K562 (cell line): Measurements from ENCODE around the gene ST7. TPM values are rescaled to one million over a fixed set of nuclear protein-coding genes. Genes with fewer than 3 reads are reported as not detected.

Source experiments
- ADNP ChIP-seq: fragments of 200-800 bp; sonication (Bioruptor generic); IDR thresholded peaks from 2 replicates; pipeline ENCODE4 v1.6.1; 2016; ENCODE audit warnings: missing genetic modification characterization, missing compliant biosample characterization
- ATF1 ChIP-seq, 2 experiments: fragments of 450-650 bp in 1 of 2; IDR thresholded peaks; 2 replicates each; pipeline ENCODE4 v1.6.1; 2016; ENCODE audit warnings: missing compliant biosample characterization in 1 of 2, missing genetic modification characterization in 1 of 2
- CREB5 ChIP-seq: fragments of 250-450 bp; sonication (Bioruptor Pico); IDR thresholded peaks from 2 replicates; pipeline ENCODE4 v1.5.0; 2020; ENCODE audit warnings: mild to moderate bottlenecking
- ELK1 ChIP-seq: sonication (generic); formaldehyde crosslinking; IDR thresholded peaks from 2 replicates; pipeline ENCODE4 v1.8.1; 2022; ENCODE audit warnings: missing genetic modification reagents
- HMGN3 ChIP-seq: IDR thresholded peaks from 2 replicates; pipeline ENCODE4 v1.6.1; 2011; ENCODE audit warnings: borderline replicate concordance, low read depth, mild to moderate bottlenecking, mixed read lengths, low read length; ENCODE audit not compliant: insufficient read length; ENCODE audit errors: extremely low read depth
- MEF2A ChIP-seq: IDR thresholded peaks from 2 replicates; pipeline ENCODE4 v1.6.1; 2011; ENCODE audit warnings: low read depth, mild to moderate bottlenecking, low read length, moderate library complexity; ENCODE audit not compliant: control insufficient read depth
- SIN3B ChIP-seq: fragments of 450-650 bp; IDR thresholded peaks from 2 replicates; pipeline ENCODE4 v1.6.1; 2017; ENCODE audit warnings: low read depth, mild to moderate bottlenecking, moderate library complexity
- TRIM24 ChIP-seq, 2 experiments: fragments of 450-650 bp; IDR thresholded peaks; 2 replicates each; pipeline ENCODE4 v1.6.1; 2016
- ZBTB40 ChIP-seq, 2 experiments: fragments of 450-650 bp in 1 of 2; sonication (generic) in 1 of 2; formaldehyde crosslinking in 1 of 2; IDR thresholded peaks; 2 replicates each; pipeline versions ENCODE4 v1.7.1 to v1.9.0; 2016 to 2022; ENCODE audit warnings: inconsistent platforms in 1 of 2, mild to moderate bottlenecking in 1 of 2, missing genetic modification reagents in 1 of 2
- polyA plus RNA-seq, 8 experiments: library from polyadenylated mRNA; depleted of rRNA in 4 of 8; stranded (reverse) in 5 of 8; unstranded in 3 of 8; fragments of >200 nt; fragmentation: Nextera tagmentation in 2 of 8; fragmentation: Illumina TruSeq in 1 of 8; extraction: Ambion mirVana in 2 of 8; extraction: Trizol in 1 of 8; gene quantifications; 2 replicates each; pipeline versions ENCODE4 v1.2.1 to v1.2.3, GENCODE V29; 2011 to 2014; ENCODE audit warnings: inconsistent platforms in 1 of 8, missing spikeins in 1 of 8
- total RNA-seq, 7 experiments: library from RNA; depleted of rRNA in 6 of 7; stranded (reverse); fragments of >200 nt in 6 of 7; fragmentation: Illumina TruSeq in 2 of 7; extraction: Trizol in 2 of 7; gene quantifications; 2 replicates each; pipeline versions ENCODE4 v1.2.1 to v1.2.3, GENCODE V29; 2011 to 2021; ENCODE audit warnings: low replicate concordance in 1 of 7
- TF ChIP-seq, protein P1 (sequence below): fragments of 250-450 bp; sonication (Bioruptor Pico); IDR thresholded peaks from 2 replicates; pipeline ENCODE4 v1.8.0; 2021; ENCODE audit warnings: moderate library complexity, mild to moderate bottlenecking, inconsistent platforms
- TF ChIP-seq, protein P2 (sequence below): sonication (generic); formaldehyde crosslinking; IDR thresholded peaks from 2 replicates; pipeline ENCODE4 v1.8.1; 2023; ENCODE audit warnings: mild to moderate bottlenecking, missing genetic modification reagents

Gene ST7
- total and polyA plus RNA-seq, 9 of the 15 experiments (the other 6 are each of a cell fraction or from before 2014, with no cell fraction given) = 23.9 to 56.3 (median 36.9) TPM

DNA sequence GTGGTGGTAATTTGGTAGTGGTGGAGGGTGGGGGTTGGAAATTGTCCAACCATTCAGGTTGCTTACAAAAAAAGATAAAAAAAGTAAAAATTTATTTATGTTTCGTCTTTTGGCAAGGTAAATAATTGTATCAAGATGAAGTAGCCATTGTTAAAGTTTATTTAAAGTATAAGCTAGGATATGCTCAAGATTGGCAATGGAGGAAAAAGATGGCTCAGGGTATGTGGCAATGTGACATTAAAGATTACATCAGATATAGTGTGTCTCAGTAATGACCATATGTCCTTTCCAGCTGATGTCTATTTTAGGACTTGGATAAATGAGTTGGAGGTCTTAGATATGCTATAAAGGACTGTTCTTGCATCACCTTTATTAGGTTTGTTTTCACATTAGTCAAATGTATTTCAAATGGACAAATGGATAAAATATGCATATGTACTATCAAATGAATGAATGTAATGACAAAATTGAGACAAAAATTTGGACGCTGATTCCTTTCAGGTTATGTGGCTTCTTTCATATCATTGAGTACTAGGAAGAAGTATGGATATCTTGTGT lies 60.9 kb downstream of the ST7 start (continued):
- no peak for TF ChIP-seq ZBTB40 (IDR thresholded peaks at IDR 0.05)
- no peak for TF ChIP-seq ZBTB40 (CRISPR knock-in tag; IDR thresholded peaks at IDR 0.05)
- TF ChIP-seq TRIM24 (IDR thresholded peaks at IDR 0.05) = peak; percentile 35 to 62; a peak in 3 of 4 replicates
- peak; percentile 48; the same call in 1 of the 2 replicates for TF ChIP-seq ADNP (tag)
- TF ChIP-seq, protein P1, sequence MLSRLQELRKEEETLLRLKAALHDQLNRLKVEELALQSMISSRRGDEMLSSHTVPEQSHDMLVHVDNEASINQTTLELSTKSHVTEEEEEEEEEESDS = 0 out of 2 replicates have a peak, but pooled peaks have one; percentile 9
- peak; percentile 98 for TF ChIP-seq MEF2A
- TF ChIP-seq CREB5 (CRISPR knock-in tag) = peak; percentile 76; the same call in 1 of the 2 replicates
- peak; percentile 25; the same call in 1 of the 2 replicates for TF ChIP-seq SIN3B
- TF ChIP-seq ATF1 (CRISPR knock-in tag; IDR thresholded peaks at IDR 0.05) = no peak
- 0 out of 2 replicates have a peak, but pooled peaks have one; percentile 14 for TF ChIP-seq ATF1 (tag; IDR thresholded peaks at IDR 0.05)
- TF ChIP-seq ELK1 (CRISPR knock-in tag) = no peak
- TF ChIP-seq HMGN3 = no peak
- TF ChIP-seq, protein P2, sequence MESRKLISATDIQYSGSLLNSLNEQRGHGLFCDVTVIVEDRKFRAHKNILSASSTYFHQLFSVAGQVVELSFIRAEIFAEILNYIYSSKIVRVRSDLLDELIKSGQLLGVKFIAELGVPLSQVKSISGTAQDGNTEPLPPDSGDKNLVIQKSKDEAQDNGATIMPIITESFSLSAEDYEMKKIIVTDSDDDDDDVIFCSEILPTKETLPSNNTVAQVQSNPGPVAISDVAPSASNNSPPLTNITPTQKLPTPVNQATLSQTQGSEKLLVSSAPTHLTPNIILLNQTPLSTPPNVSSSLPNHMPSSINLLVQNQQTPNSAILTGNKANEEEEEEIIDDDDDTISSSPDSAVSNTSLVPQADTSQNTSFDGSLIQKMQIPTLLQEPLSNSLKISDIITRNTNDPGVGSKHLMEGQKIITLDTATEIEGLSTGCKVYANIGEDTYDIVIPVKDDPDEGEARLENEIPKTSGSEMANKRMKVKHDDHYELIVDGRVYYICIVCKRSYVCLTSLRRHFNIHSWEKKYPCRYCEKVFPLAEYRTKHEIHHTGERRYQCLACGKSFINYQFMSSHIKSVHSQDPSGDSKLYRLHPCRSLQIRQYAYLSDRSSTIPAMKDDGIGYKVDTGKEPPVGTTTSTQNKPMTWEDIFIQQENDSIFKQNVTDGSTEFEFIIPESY (CRISPR knock-in tag) = no peak
